GM12892 (cell line): ENCODE data around the gene PPM1B.

Experiments
- POLR2A ChIP-seq: IDR thresholded peaks from 2 replicates; pipeline ENCODE4 v1.6.1; 2011; ENCODE audit warnings: low read depth, low read length, control low read depth
- POLR2AphosphoS5 ChIP-seq: IDR thresholded peaks from 2 replicates; pipeline ENCODE4 v1.6.1; 2011; ENCODE audit warnings: low read depth, low read length, control low read depth

DNA sequence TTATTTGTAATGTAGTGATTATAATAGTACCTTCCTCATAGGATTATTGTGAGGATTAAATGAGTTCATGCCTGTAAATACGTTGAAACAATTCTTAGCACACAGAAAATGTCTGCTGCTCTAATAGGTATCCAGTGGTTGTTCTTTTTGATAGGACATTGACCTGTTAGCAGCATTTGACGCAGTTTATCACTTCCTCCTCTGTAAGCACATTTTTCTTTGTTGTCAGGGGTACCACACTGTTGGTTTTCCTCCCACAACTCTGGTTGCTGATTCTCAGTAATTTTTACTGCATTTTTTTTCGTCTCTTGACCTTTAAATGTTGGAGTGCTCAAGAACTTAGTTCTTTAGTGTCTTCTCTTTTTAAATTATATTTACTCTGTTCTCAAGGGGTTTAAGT, 15.4 kb downstream of the PPM1B start:
- TF ChIP-seq POLR2AphosphoS5 (no peak), POLR2A (no peak)
